T-helper 2 cell treated with Interferon-gamma antibody and Interleukin-4, amounts not matched to agents 100 ng/mL and 5 ng/mL, for 36 hours (primary cell): ENCODE data around the gene HIVEP3. TPM values are rescaled to one million over a fixed set of nuclear protein-coding genes. Genes with fewer than 3 reads are reported as not detected.

ENCODE experiments used
- intact Hi-C: fragments of 100-400 bp; cut with micrococcal nuclease; formaldehyde crosslinking; loops from one replicate; pipeline ENCODE4 v1.15.1; 2023
- total RNA-seq: library from RNA; stranded (reverse); gene quantifications from 2 replicates; pipeline ENCODE4 v1.2.3, GENCODE V29; 2022

The HIVEP3 gene
- total RNA-seq, 1 donor from 2014 or later, result 20.3 TPM

- intact Hi-C loops, result no loop called here
Observed at GRCh38 chr1:41465741-41466140, 453.0 kb downstream of the HIVEP3 start.

DNA sequence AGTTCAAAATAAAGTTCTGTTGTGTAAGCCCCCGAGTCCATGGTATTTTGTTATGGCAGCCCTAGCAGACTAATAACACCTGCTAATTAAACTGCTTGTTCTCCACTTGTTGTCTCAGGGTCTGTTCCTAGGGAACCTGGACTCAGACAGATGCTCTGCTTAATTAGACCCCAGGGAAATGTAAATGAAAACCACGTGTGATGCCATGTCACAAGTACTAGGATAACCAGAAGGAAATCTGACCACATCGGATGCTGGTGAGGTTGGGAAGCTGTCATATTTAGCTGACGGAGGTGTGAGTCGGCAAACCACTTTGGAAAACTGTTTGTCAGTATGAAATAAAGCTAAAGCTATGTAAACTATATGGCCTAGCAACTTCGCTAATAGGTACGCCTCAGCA, 453.8 kb downstream of the HIVEP3 start:
- intact Hi-C loops, result no loop called here

DNA sequence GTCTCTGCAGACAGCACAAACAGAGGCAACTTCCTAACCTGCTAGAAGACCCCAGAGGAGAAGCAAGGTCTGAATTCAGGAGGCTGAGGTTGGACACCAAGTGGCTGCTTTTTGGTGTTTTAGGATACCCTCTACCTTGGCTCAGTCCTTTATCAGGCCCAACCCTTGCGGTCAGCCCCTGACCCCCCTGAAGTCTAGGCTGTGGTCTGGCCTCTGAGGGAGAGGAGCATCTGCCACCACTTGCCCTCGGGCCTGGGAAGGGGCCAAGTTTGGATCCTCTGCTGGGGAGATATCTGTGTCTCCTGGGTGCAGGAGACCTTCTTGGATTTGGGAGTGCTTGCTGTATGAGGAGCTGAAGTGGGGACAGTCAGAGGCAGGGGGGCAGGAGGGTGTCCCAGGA, 455.2 kb downstream of the HIVEP3 start:
- intact Hi-C loops, result no loop called here

DNA sequence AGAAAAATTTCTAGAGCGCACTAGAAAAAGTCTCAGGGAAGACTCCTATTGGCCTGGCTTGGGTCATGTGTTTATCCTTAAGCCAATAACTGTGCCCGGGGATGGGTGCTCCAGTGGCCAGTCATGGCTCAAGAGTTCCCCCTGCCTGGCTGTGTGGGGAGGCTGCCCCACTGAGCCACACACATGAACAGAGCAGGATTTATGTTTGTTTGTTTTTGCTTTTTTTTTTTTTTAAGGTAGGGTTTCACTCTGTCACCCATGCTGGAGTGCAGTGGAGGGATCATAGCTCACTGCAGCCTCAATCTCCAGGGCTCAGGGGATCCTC, 456.1 kb downstream of the HIVEP3 start:
- intact Hi-C loops, result no loop called here

DNA sequence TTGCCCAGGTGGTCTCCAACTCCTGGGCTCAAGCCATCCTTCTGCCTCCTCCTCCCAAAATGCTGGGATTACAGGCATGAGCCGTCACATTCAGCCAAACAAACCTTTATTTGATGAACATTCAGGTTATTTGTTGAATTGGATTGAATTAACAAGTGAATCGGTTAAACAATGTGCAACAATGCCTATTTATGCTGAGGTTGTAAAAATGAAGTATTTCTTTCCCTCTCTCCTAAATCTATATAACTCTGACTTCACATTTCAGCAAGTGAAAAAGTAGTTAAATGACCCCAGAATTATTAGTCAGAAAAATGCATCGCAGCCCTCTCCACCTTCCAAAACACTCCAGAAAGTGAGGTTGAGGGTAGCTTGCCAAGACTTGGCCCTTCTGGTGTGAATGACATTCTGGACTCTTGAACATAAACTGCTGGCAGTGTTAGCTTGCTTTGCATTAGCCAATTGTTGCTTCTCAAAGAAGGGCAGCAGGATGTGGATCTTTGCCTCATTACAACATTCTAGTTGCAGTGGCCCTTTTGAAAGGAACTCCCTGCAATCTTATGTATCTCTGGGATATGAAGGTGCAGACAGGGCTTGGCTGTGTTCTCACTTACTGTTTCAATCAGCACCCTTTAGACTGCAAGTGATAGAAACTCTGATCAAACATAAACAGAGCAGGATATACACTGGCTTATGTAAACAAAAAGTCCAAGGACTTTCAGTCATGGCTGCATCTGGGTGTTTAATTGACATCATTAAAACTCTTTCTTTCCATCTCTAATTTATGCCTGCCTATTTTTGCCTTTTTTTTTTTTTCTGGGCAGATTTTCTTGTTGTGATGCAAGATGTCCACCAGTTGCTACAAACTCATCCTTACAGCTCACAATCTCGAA, 456.7 kb downstream of the HIVEP3 start:
- intact Hi-C loops, result no loop called here

- intact Hi-C loops, result no loop called here
Observed at GRCh38 chr1:41456847-41457540, 461.7 kb downstream of the HIVEP3 start.

Other genes with a start within 250 kb of the HIVEP3 start
- not detected in 2 replicates for gene GUCA2B, start 234.5 kb upstream of the HIVEP3 start, total RNA-seq
- gene GUCA2A, start 245.8 kb upstream of the HIVEP3 start, total RNA-seq, result not detected in 2 replicates